K562 (cell line): Measurements from ENCODE around the gene SLC23A2. TPM values are rescaled to one million over a fixed set of nuclear protein-coding genes. Genes with fewer than 3 reads are reported as not detected.

Source experiments
- ATAC-seq: fragments of 200-7000 bp; cut with Tn5 transposase; 3 replicates; pipeline ENCODE4 v1.9.1; 2020; ENCODE audit warnings: moderate library complexity
- BruUV-seq: library from RNA; stranded (reverse); fragments of 400-500 nt; replicated peaks from 2 replicates; lab custom pipeline; 2021; lab: Mats Ljungman, UMichigan
- CTCF ChIA-PET: fragments of 300-600 bp; formaldehyde crosslinking; extraction: SDS; loops from one replicate; lab custom pipeline; 2021; ENCODE audit warnings: low intra/inter-chr PET ratio; lab: Yijun Ruan, JAX
- POLR2A ChIA-PET: fragments of 300-600, 350-650 bp; sonication (Branson Sonifier 250); formaldehyde crosslinking; extraction: SDS; loops from one replicate; lab custom pipeline; 2021; ENCODE audit warnings: antibody characterized with exemption, inconsistent platforms; lab: Yijun Ruan, JAX
- DNase-seq, 4 experiments: peaks; one replicate each; pipeline versions ENCODE4 v3.0.0 to v3.0.0-alpha.2; 2011 to 2018; ENCODE audit warnings: low spot score in 3 of 4, mixed read lengths in 3 of 4; ENCODE audit errors: extremely low read depth in 1 of 4
- FAIRE-seq: peaks from 2 replicates; lab custom pipeline; 2011; peaks lifted over from hg19 to GRCh38; lab: Jason Lieb, UNC
- H2AFZ ChIP-seq: 2 replicates; pipeline ENCODE4 v1.6.0; 2011; ENCODE audit warnings: low read depth, low read length, control low read depth, inconsistent platforms
- H3K27ac ChIP-seq: fragments of 200-600 bp; 3 replicates; pipeline ENCODE4 v1.8.0; 2011; ENCODE audit warnings: low read depth, mild to moderate bottlenecking, control low read depth, inconsistent platforms, low read length, moderate library complexity, mixed read lengths; ENCODE audit errors: extremely low read depth
- H3K27me3 ChIP-seq, 2 experiments: fragments of 300-600 bp in 1 of 2; 2 replicates in 1 of 2; 3 replicates in 1 of 2; pipeline versions ENCODE4 v1.6.0 to v1.8.0; 2011; ENCODE audit warnings: inconsistent platforms in 2 of 2, low read length in 2 of 2, mild to moderate bottlenecking in 1 of 2, mixed read lengths in 1 of 2, moderate library complexity in 1 of 2; ENCODE audit not compliant: control insufficient read depth in 2 of 2, insufficient read depth in 2 of 2
- H3K36me3 ChIP-seq: fragments of 300-600 bp; 3 replicates; pipeline ENCODE4 v1.8.0; 2011; ENCODE audit warnings: mild to moderate bottlenecking, low read length, inconsistent platforms; ENCODE audit not compliant: control insufficient read depth, insufficient read depth
- H3K4me1 ChIP-seq, 2 experiments: fragments of 200-600 bp in 1 of 2; replicated peaks in 1 of 2; 2 replicates in 1 of 2; 3 replicates in 1 of 2; pipeline versions ENCODE4 v1.5.1 to v1.8.0; 2011; ENCODE audit warnings: inconsistent platforms in 2 of 2, low read length in 2 of 2, mild to moderate bottlenecking in 1 of 2, mixed read lengths in 1 of 2, moderate library complexity in 1 of 2; ENCODE audit not compliant: control insufficient read depth in 2 of 2, insufficient read depth in 2 of 2
- H3K4me2 ChIP-seq: 2 replicates; pipeline ENCODE4 v1.6.1; 2011; ENCODE audit warnings: low read length, control low read depth, inconsistent platforms, mixed read lengths; ENCODE audit not compliant: insufficient read depth
- H3K4me3 ChIP-seq: fragments of 200-600 bp; sonication (generic), shearing (Covaris generic); 2 replicates; pipeline ENCODE4 v1.5.1; 2016; ENCODE audit warnings: control low read depth, inconsistent platforms
- H3K79me2 ChIP-seq: fragments of 200-600 bp; 3 replicates; pipeline ENCODE4 v1.8.0; 2011; ENCODE audit warnings: low read length, inconsistent platforms; ENCODE audit not compliant: control insufficient read depth, insufficient read depth
- H3K9ac ChIP-seq, 2 experiments: 2 replicates each; pipeline versions ENCODE4 v1.6.0 to v1.6.1; 2011; ENCODE audit warnings: low read depth in 2 of 2, low read length in 2 of 2, control low read depth in 1 of 2, inconsistent platforms in 1 of 2, mild to moderate bottlenecking in 1 of 2, mixed read lengths in 1 of 2; ENCODE audit not compliant: insufficient read depth in 1 of 2
- H3K9me1 ChIP-seq: one replicate; pipeline ENCODE4 v1.6.0; 2011; ENCODE audit warnings: inconsistent platforms, mild to moderate bottlenecking, low read length, moderate library complexity; ENCODE audit not compliant: control insufficient read depth, insufficient read depth
- H3K9me3 ChIP-seq: replicated peaks from 2 replicates; pipeline ENCODE4 v1.5.1; 2011; ENCODE audit warnings: low read depth, low read length, inconsistent platforms; ENCODE audit not compliant: control insufficient read depth, insufficient read depth
- H4K20me1 ChIP-seq: replicated peaks from 2 replicates; pipeline ENCODE4 v1.6.1; 2011; ENCODE audit warnings: low read length, inconsistent platforms, mixed read lengths; ENCODE audit not compliant: control insufficient read depth, insufficient read depth
- BDP1 ChIP-seq: IDR thresholded peaks from 3 replicates; pipeline ENCODE4 v1.6.1; 2011; ENCODE audit not compliant: insufficient read length, insufficient read depth
- DMBX1 ChIP-seq: fragments of 250-450 bp; sonication (Bioruptor Pico); IDR thresholded peaks from 2 replicates; pipeline ENCODE4 v1.8.0; 2022; ENCODE audit warnings: inconsistent platforms, mild to moderate bottlenecking, moderate library complexity, borderline replicate concordance
- MEIS2 ChIP-seq: fragments of 450-650 bp; IDR thresholded peaks from 2 replicates; pipeline ENCODE4 v1.6.1; 2014; ENCODE audit warnings: mild to moderate bottlenecking; ENCODE audit not compliant: partially characterized antibody
- MTA1 ChIP-seq: fragments of 450-650 bp; IDR thresholded peaks from 2 replicates; pipeline ENCODE4 v1.6.1; 2017; ENCODE audit warnings: borderline replicate concordance
- ZBTB2 ChIP-seq: fragments of 450-650 bp; IDR thresholded peaks from 2 replicates; pipeline ENCODE4 v1.6.1; 2016; ENCODE audit warnings: antibody characterized with exemption
- ZNF707 ChIP-seq: fragments of 250-450 bp; sonication (Bioruptor Pico); conservative IDR thresholded peaks from 2 replicates; pipeline ENCODE4 v1.8.0; 2022; ENCODE audit warnings: inconsistent platforms, mild to moderate bottlenecking, moderate library complexity
- WGBS: fragments of 100-300 bp; shearing (Covaris generic); methylation state at CpG from one replicate; pipeline ENCODE4 v1.1.6; 2016; ENCODE audit warnings: low coverage, mixed read lengths; ENCODE audit not compliant: insufficient coverage; ENCODE audit errors: missing lambda C conversion rate; 5-methylcytosine and 5-hydroxymethylcytosine counted together
- in situ Hi-C: fragments of 300-500 bp; cut with MboI; formaldehyde crosslinking; loops from 4 replicates; pipeline ENCODE4 v1.15.0; 2018; ENCODE audit warnings: inconsistent platforms, mixed read lengths
- intact Hi-C: fragments of 100-400 bp; cut with micrococcal nuclease; formaldehyde crosslinking; loops from 2 replicates; pipeline ENCODE4 v1.14.2; 2022
- polyA plus RNA-seq, 8 experiments: library from polyadenylated mRNA; depleted of rRNA in 4 of 8; stranded (reverse) in 5 of 8; unstranded in 3 of 8; fragments of >200 nt; fragmentation: Nextera tagmentation in 2 of 8; fragmentation: Illumina TruSeq in 1 of 8; extraction: Ambion mirVana in 2 of 8; extraction: Trizol in 1 of 8; gene quantifications; 2 replicates each; pipeline versions ENCODE4 v1.2.1 to v1.2.3, GENCODE V29; 2011 to 2014; ENCODE audit warnings: inconsistent platforms in 1 of 8, missing spikeins in 1 of 8
- total RNA-seq, 7 experiments: library from RNA; depleted of rRNA in 6 of 7; stranded (reverse); fragments of >200 nt in 6 of 7; fragmentation: Illumina TruSeq in 2 of 7; extraction: Trizol in 2 of 7; gene quantifications; 2 replicates each; pipeline versions ENCODE4 v1.2.1 to v1.2.3, GENCODE V29; 2011 to 2021; ENCODE audit warnings: low replicate concordance in 1 of 7

Gene SLC23A2
- total and polyA plus RNA-seq, 9 of the 15 experiments (the other 6 are each of a cell fraction or from before 2014, with no cell fraction given), result 0.39 to 6.7 (median 3.2) TPM

GRCh38 chr20:4854561-4854901 lies 146.8 kb downstream of the SLC23A2 start:
- intact Hi-C loops, result no loop called here
- no peaks in the 10 kb centered on the region for H3K27me3 ChIP-seq
- 0 out of 3 replicates have a peak, but pooled peaks cover 4% of the 10 kb centered on the region for H3K36me3 ChIP-seq
- H3K4me3 ChIP-seq, result no peak overlapping the region
- ATAC-seq, result no peak
- TF ChIP-seq ZNF707, result no peak
- TF ChIP-seq ZBTB2, result no peak
- no peak for TF ChIP-seq MTA1
- no peak for TF ChIP-seq DMBX1 (CRISPR knock-in tag)
- no peak for TF ChIP-seq BDP1
- TF ChIP-seq MEIS2, result no peak
- H2AFZ ChIP-seq, result no peak overlapping the region
- H3K4me1 ChIP-seq, result no peaks in the 10 kb centered on the region
- 31% methylated on average over 2 of the region's 4 CpGs for WGBS
- H4K20me1 ChIP-seq, result no peaks in the 10 kb centered on the region
- H3K9ac ChIP-seq, result no peak overlapping the region
- no peaks in the 10 kb centered on the region for H3K79me2 ChIP-seq
- ChIA-PET CTCF (no interaction called here), POLR2A (no interaction called here)
- no peak for FAIRE-seq
- no peaks in the 10 kb centered on the region for H3K9me3 ChIP-seq
- no peaks in the 10 kb centered on the region for H3K9me1 ChIP-seq
- no peak overlapping the region for H3K27ac ChIP-seq
- BruUV-seq, result no TSS peak
- in situ Hi-C loops, result no loop called here
- no peak for DNase-seq
- H3K4me2 ChIP-seq, result no peak overlapping the region
